HG03565 (cell line): Measurements from ENCODE around the gene EVX2.
A peak's percentile ranks its signal among the peaks of the same experiment; 100 is the strongest.

Source experiments
- ATAC-seq: cut with Tn5 transposase; IDR thresholded peaks from one replicate; pipeline ENCODE4 v1.9.1; 2021; ENCODE audit warnings: mild to moderate bottlenecking, moderate library complexity; ENCODE audit not compliant: unreplicated experiment

Gene EVX2

GRCh38 chr2:176067589-176068418, 16.0 kb downstream of the EVX2 start:
- ATAC-seq: no peak

- no peak for ATAC-seq
Observed at GRCh38 chr2:176066645-176067588, 16.8 kb downstream of the EVX2 start.

- peak; percentile 75 for ATAC-seq
Observed at GRCh38 chr2:176063958-176064357, 19.8 kb downstream of the EVX2 start.

DNA sequence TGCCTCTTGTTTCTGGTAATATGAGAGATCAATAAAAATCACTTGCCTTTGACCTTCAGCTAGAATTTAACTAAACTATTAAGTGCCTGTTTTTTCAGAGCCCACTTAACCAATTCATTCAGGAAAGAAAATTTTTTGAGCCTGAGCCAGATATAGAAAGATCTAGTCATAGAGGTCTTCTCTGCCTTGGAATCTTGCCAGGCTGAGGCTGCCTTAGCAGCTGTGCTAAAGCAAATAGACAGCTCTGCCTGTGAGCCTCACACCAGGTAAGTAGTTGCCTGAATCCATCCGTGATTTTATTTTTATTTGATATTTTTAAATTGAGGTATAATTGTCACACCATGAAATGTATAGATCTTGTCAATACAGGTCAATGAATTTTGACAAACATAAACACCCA, 27.4 kb downstream of the EVX2 start:
- ATAC-seq: no peak

DNA sequence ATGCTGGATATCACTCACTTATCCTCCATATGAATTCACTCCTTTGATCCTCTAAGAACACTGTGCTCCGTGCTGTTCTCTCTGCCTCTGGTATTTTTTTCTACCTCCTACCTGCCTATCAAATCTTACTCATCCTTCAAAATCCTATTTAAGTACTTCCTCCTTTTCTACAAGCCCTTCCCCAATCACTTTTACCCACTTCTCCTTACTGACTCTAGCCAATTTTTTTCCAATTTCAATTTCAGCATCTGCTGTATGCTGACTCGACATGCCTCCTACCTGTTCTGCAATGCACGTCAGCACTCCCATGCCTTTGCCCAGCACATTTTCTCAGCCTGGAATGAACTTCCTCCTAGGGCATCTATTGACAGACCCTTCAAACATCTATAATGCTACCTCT, 44.4 kb downstream of the EVX2 start:
- no peak for ATAC-seq

- ATAC-seq: no peak
Observed at GRCh38 chr2:176038694-176039093, 45.1 kb downstream of the EVX2 start.

GRCh38 chr2:176035013-176035691, 48.6 kb downstream of the EVX2 start:
- no peak for ATAC-seq

DNA sequence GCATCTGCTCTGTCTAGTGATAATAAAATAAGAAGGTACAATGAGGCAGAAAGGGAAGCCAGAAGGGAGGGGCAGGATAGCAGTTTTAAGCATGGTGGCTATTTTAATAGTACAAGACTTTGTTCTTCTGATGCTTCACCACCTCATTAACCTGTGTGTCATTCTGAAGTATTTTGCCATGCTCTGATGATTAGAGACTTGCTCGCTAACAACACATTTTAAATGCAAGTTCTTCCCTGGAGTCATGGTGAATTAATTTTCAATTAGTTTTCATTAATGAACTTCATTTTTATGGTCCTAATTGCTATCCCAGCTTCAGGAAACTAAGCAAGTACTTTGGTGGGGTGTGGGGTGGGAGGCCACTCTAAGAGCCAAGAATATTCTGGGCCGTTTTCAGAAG, 56.0 kb downstream of the EVX2 start:
- no peak for ATAC-seq
